Left ventricle myocardium inferior (tissue), 1 donor: ENCODE measurements around the gene RRBP1. TPM values are rescaled to one million over a fixed set of nuclear protein-coding genes. Genes with fewer than 3 reads are reported as not detected.

Experiments used
- DNase-seq: peaks from one replicate; pipeline ENCODE4 v3.0.0-alpha.2; 2020
- H3K27ac ChIP-seq: fragments of 200-600 bp; replicated peaks from 2 replicates; pipeline ENCODE4 v1.8.0; 2021
- H3K27me3 ChIP-seq: fragments of 200-600 bp; 2 replicates; pipeline ENCODE4 v1.8.0; 2021; ENCODE audit warnings: low read depth
- H3K36me3 ChIP-seq: fragments of 200-600 bp; 2 replicates; pipeline ENCODE4 v1.8.0; 2021
- H3K4me1 ChIP-seq: fragments of 200-600 bp; 2 replicates; pipeline ENCODE4 v1.8.0; 2021
- H3K4me3 ChIP-seq: fragments of 200-600 bp; 2 replicates; pipeline ENCODE4 v1.8.0; 2021; ENCODE audit warnings: mild to moderate bottlenecking, moderate library complexity
- H3K9me3 ChIP-seq: fragments of 200-600 bp; replicated peaks from 2 replicates; pipeline ENCODE4 v1.8.0; 2021
- intact Hi-C: fragments of 100-400 bp; cut with micrococcal nuclease; formaldehyde crosslinking; loops from one replicate; pipeline ENCODE4 v1.11.0; 2022
- total RNA-seq: library from RNA; stranded (reverse); fragmentation: NEBNext Ultra II Directional; extraction: Animal tissue kit (Norgen Biotek cat#: 25700); gene quantifications from one replicate; pipeline ENCODE4 v1.2.1, GENCODE V29; 2021
- TF ChIP-seq, protein P1 (sequence below): fragments of 200-600 bp; IDR thresholded peaks from 2 replicates; pipeline ENCODE4 v1.8.0; 2021; ENCODE audit warnings: antibody characterized with exemption, mild to moderate bottlenecking, borderline replicate concordance
- donor health status: DM: no; HTN: yes; CAD: no; lungs with severe emphysema.

Gene RRBP1
- total RNA-seq, 1 donor from 2014 or later, result 31.3 TPM

GRCh38 chr20:17676378-17676759 is 5.7 kb downstream of the RRBP1 start:
- Histone ChIP-seq H3K36me3 (peaks cover 15% of the 10 kb centered on the region), H3K27ac (no peak overlapping the region)

GRCh38 chr20:17675519-17676377 is 6.3 kb downstream of the RRBP1 start:
- DNase-seq, result no peak
- intact Hi-C loops, result loop anchor here (10.0 kb wide), 1 partner anchor 219 kb away; no protein-coding TSS in a partner anchor

More at GRCh38 chr20:17676378-17676759, 5.7 kb downstream of the RRBP1 start:
- no peak overlapping the region for H3K4me3 ChIP-seq
- TF ChIP-seq, protein P1, sequence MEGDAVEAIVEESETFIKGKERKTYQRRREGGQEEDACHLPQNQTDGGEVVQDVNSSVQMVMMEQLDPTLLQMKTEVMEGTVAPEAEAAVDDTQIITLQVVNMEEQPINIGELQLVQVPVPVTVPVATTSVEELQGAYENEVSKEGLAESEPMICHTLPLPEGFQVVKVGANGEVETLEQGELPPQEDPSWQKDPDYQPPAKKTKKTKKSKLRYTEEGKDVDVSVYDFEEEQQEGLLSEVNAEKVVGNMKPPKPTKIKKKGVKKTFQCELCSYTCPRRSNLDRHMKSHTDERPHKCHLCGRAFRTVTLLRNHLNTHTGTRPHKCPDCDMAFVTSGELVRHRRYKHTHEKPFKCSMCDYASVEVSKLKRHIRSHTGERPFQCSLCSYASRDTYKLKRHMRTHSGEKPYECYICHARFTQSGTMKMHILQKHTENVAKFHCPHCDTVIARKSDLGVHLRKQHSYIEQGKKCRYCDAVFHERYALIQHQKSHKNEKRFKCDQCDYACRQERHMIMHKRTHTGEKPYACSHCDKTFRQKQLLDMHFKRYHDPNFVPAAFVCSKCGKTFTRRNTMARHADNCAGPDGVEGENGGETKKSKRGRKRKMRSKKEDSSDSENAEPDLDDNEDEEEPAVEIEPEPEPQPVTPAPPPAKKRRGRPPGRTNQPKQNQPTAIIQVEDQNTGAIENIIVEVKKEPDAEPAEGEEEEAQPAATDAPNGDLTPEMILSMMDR, result no peak
- no peaks in the 10 kb centered on the region for H3K27me3 ChIP-seq
- intact Hi-C loops, result loop anchor here (10.0 kb wide), 1 partner anchor 218 kb away; no protein-coding TSS in a partner anchor
- H3K9me3 ChIP-seq, result no peaks in the 10 kb centered on the region
- peaks cover 63% of the 10 kb centered on the region for H3K4me1 ChIP-seq
- no peak for DNase-seq

GRCh38 chr20:17674722-17675518 is 7.1 kb downstream of the RRBP1 start:
- no peaks in the 10 kb centered on the region for H3K9me3 ChIP-seq
- TF ChIP-seq, protein P1, result no peak
- no peak overlapping the region for H3K27ac ChIP-seq
- H3K4me1 ChIP-seq, result peaks cover 53% of the 10 kb centered on the region
- H3K4me3 ChIP-seq, result no peak overlapping the region
- DNase-seq, result no peak
- peaks cover 15% of the 10 kb centered on the region for H3K36me3 ChIP-seq
- H3K27me3 ChIP-seq, result no peaks in the 10 kb centered on the region
- intact Hi-C loops, result loop anchor here (10.0 kb wide), 1 partner anchor 220 kb away; no protein-coding TSS in a partner anchor

More at GRCh38 chr20:17675519-17676377, 6.3 kb downstream of the RRBP1 start:
- Histone ChIP-seq H3K36me3 (peaks cover 15% of the 10 kb centered on the region), H3K27ac (no peak overlapping the region), H3K4me1 (peaks cover 61% of the 10 kb centered on the region), H3K4me3 (no peak overlapping the region), H3K9me3 (no peaks in the 10 kb centered on the region), H3K27me3 (no peaks in the 10 kb centered on the region)
- TF ChIP-seq, protein P1, result no peak

DNA sequence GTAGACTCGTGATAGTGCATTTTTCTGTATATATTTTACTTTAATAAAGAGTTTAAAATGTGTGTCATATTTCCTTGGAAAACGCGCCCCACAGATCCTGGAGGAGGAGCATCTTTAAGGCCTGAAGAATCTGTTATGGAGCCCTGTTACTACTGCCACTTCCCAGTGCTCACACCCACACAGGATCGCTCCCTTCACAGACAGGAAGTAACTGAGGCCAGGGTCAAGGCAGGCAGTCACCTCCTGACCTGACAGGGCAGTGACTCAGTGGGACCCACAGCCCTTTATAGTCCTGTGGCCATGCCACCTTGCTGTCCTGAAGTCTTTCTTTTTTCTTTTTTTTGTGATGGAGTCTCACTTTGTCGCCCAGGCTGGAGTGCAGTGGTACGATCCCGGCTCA is 9.0 kb downstream of the RRBP1 start:
- H3K9me3 ChIP-seq, result no peaks in the 10 kb centered on the region
- peaks cover 37% of the 10 kb centered on the region for H3K4me1 ChIP-seq
- TF ChIP-seq, protein P1, result no peak
- H3K27me3 ChIP-seq, result no peaks in the 10 kb centered on the region
- no peak for DNase-seq
- H3K27ac ChIP-seq, result no peak overlapping the region
- peaks cover 15% of the 10 kb centered on the region for H3K36me3 ChIP-seq
- intact Hi-C loops, result loop anchor here (10.0 kb wide), 1 partner anchor 222 kb away; no protein-coding TSS in a partner anchor
- no peak overlapping the region for H3K4me3 ChIP-seq

DNA sequence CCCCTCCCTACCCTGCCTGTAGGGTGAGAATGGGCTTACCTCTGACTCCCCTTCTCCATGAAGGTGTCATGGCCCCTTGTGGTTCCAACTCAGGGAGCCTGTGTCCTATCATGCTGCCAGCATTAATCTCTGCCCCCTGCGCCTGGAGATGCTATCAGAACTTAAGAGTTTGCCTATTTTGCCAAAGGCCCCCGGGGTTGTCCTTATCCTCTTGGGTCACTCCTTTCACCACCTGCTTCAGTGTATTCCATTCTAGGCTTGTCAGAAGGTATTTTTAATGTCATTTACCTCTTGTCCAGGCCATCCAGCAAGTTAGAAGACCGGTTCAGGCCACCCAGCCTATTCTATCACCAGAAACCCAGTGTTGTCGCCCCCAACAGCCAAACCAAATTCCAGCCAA is 10.5 kb downstream of the RRBP1 start:
- intact Hi-C loops, result loop anchor here (10.0 kb wide), 1 partner anchor 223 kb away; no protein-coding TSS in a partner anchor
- no peak for DNase-seq
- TF ChIP-seq, protein P1, result no peak
- Histone ChIP-seq H3K4me3 (no peak overlapping the region), H3K36me3 (peaks cover 3% of the 10 kb centered on the region), H3K9me3 (no peaks in the 10 kb centered on the region), H3K27ac (no peak overlapping the region), H3K27me3 (no peaks in the 10 kb centered on the region), H3K4me1 (peaks cover 36% of the 10 kb centered on the region)
